HCT116 (cell line): Measurements from ENCODE around the gene GOLGA3. TPM values are rescaled to one million over a fixed set of nuclear protein-coding genes. Genes with fewer than 3 reads are reported as not detected.

Source experiments
- ATAC-seq: fragments of 200-7000 bp; cut with Tn5 transposase; 2 replicates; pipeline ENCODE4 v1.9.1; 2020; ENCODE audit warnings: mild to moderate bottlenecking, moderate library complexity
- BruUV-seq: library from RNA; stranded (reverse); fragments of 400-500 nt; replicated peaks from 2 replicates; lab custom pipeline; 2021; lab: Mats Ljungman, UMichigan
- CTCF ChIA-PET: fragments of 300-600 bp; sonication (Branson Sonifier 250); formaldehyde crosslinking; loops from one replicate; lab custom pipeline; 2021; ENCODE audit warnings: antibody characterized with exemption; lab: Charles Lee
- POLR2A ChIA-PET: fragments of 300-600, 350-600 bp; sonication (Branson Sonifier 250); formaldehyde crosslinking; loops from one replicate; lab custom pipeline; 2021; ENCODE audit warnings: antibody characterized with exemption; lab: Charles Lee
- RAD21 ChIA-PET, 2 experiments: fragments of 300-600 bp; sonication (Branson Sonifier 250); formaldehyde crosslinking; loops; one replicate each; lab custom pipeline; 2023; ENCODE audit warnings: low total read pairs in 2 of 2; ENCODE audit not compliant: uncharacterized antibody in 2 of 2, unreplicated experiment in 2 of 2, low non-redundant PET in 1 of 2; lab: Charles Lee
- DNase-seq: peaks from one replicate; pipeline ENCODE4 v3.0.0-alpha.2; 2010; ENCODE audit warnings: low read depth, low spot score
- H2AFZ ChIP-seq: fragments of 200-600 bp; shearing (Covaris generic), sonication (generic); 2 replicates; pipeline ENCODE4 v1.6.1; 2017; ENCODE audit warnings: low read depth, mixed run types, mixed read lengths, antibody characterized with exemption, low read length; ENCODE audit not compliant: poor library complexity, severe bottlenecking
- H3K27ac ChIP-seq: 2 replicates; pipeline ENCODE4 v1.5.1; 2012; ENCODE audit warnings: low read depth, low read length
- H3K27me3 ChIP-seq: fragments of 200-600 bp; sonication (generic); 2 replicates; pipeline ENCODE4 v1.6.1; 2016; ENCODE audit warnings: mixed run types, low read length, mixed read lengths; ENCODE audit not compliant: insufficient read depth
- H3K36me3 ChIP-seq, 2 experiments: fragments of 200-500 bp in 1 of 2; fragments of 200-600 bp in 1 of 2; sonication (Bioruptor generic) in 1 of 2; sonication (generic) in 1 of 2; 2 replicates each; pipeline versions ENCODE4 v1.5.1 to v1.6.1; 2014 to 2016; ENCODE audit warnings: low read length in 2 of 2, inconsistent platforms in 1 of 2, mixed read lengths in 1 of 2, mixed run types in 1 of 2; ENCODE audit not compliant: insufficient read depth in 2 of 2, control insufficient read depth in 1 of 2
- H3K4me1 ChIP-seq, 2 experiments: fragments of 200-600 bp in 1 of 2; sonication (generic) in 1 of 2; 2 replicates each; pipeline versions ENCODE4 v1.5.1 to v1.6.1; 2012 to 2017; ENCODE audit warnings: low read length in 2 of 2, inconsistent platforms in 1 of 2, mild to moderate bottlenecking in 1 of 2, mixed read lengths in 1 of 2, mixed run types in 1 of 2, moderate library complexity in 1 of 2; ENCODE audit not compliant: insufficient read depth in 2 of 2, control insufficient read depth in 1 of 2
- H3K4me2 ChIP-seq: fragments of 200-600 bp; sonication (generic); 2 replicates; pipeline ENCODE4 v1.6.1; 2017; ENCODE audit warnings: mixed run types, low read length, mixed read lengths
- H3K4me3 ChIP-seq, 2 experiments: fragments of 200-600 bp in 1 of 2; sonication (generic) in 1 of 2; replicated peaks in 1 of 2; 2 replicates each; pipeline ENCODE4 v1.5.1; 2011 to 2016; ENCODE audit warnings: low read length in 2 of 2, control low read depth in 1 of 2, low read depth in 1 of 2, mild to moderate bottlenecking in 1 of 2, mixed read lengths in 1 of 2, mixed run types in 1 of 2
- H3K79me2 ChIP-seq: fragments of 200-600 bp; sonication (generic); 2 replicates; pipeline ENCODE4 v1.6.1; 2017; ENCODE audit warnings: mild to moderate bottlenecking, mixed run types, low read length, moderate library complexity, mixed read lengths; ENCODE audit not compliant: insufficient read depth
- H3K9ac ChIP-seq: fragments of 200-600 bp; sonication (generic); 2 replicates; pipeline ENCODE4 v1.6.1; 2016; ENCODE audit warnings: low read length, mixed read lengths
- H3K9me2 ChIP-seq: fragments of 200-600 bp; sonication (generic), shearing (Covaris generic); 2 replicates; pipeline ENCODE4 v1.6.1; 2017; ENCODE audit warnings: mixed run types, mild to moderate bottlenecking, moderate library complexity; ENCODE audit not compliant: insufficient read depth
- H3K9me3 ChIP-seq, 2 experiments: fragments of 200-500 bp in 1 of 2; fragments of 200-600 bp in 1 of 2; sonication (Bioruptor generic) in 1 of 2; sonication (generic) in 1 of 2; 2 replicates each; pipeline ENCODE4 v1.6.1; 2014 to 2017; ENCODE audit warnings: low read length in 2 of 2, mixed read lengths in 2 of 2, inconsistent platforms in 1 of 2, low read depth in 1 of 2, mild to moderate bottlenecking in 1 of 2, mixed run types in 1 of 2, moderate library complexity in 1 of 2; ENCODE audit not compliant: control insufficient read depth in 1 of 2, insufficient read depth in 1 of 2
- H4K20me1 ChIP-seq: fragments of 200-600 bp; sonication (generic), shearing (Covaris generic); 2 replicates; pipeline ENCODE4 v1.6.1; 2017; ENCODE audit warnings: mixed run types, mild to moderate bottlenecking, moderate library complexity; ENCODE audit not compliant: insufficient read depth
- CBX3 ChIP-seq: IDR thresholded peaks from 2 replicates; pipeline ENCODE4 v1.6.1; 2012; ENCODE audit warnings: low read depth
- CEBPB ChIP-seq: IDR thresholded peaks from 2 replicates; pipeline ENCODE4 v1.6.1; 2012; ENCODE audit warnings: low read depth
- EGR1 ChIP-seq: IDR thresholded peaks from 2 replicates; pipeline ENCODE4 v1.6.1; 2012; ENCODE audit warnings: low read depth
- ELF1 ChIP-seq: IDR thresholded peaks from 2 replicates; pipeline ENCODE4 v1.6.1; 2012; ENCODE audit warnings: low read depth, borderline replicate concordance
- EZH2 ChIP-seq: fragments of 200-600 bp; sonication (generic); IDR thresholded peaks from 2 replicates; pipeline ENCODE4 v1.6.1; 2017; ENCODE audit warnings: antibody characterized with exemption, mixed run types
- POLR2AphosphoS5 ChIP-seq: IDR thresholded peaks from 2 replicates; pipeline ENCODE4 v1.6.1; 2011; ENCODE audit warnings: mild to moderate bottlenecking, low read depth, low read length, moderate library complexity
- RAD21 ChIP-seq: IDR thresholded peaks from 2 replicates; pipeline ENCODE4 v1.6.1; 2012; ENCODE audit warnings: low read depth, mild to moderate bottlenecking
- SP1 ChIP-seq: IDR thresholded peaks from 2 replicates; pipeline ENCODE4 v1.6.1; 2012; ENCODE audit warnings: low read depth
- TCF7L2 ChIP-seq: IDR thresholded peaks from 2 replicates; pipeline ENCODE4 v1.7.0; 2011; ENCODE audit warnings: borderline replicate concordance, inconsistent platforms; ENCODE audit not compliant: insufficient read depth, insufficient read length; ENCODE audit errors: extremely low read depth
- YY1 ChIP-seq: IDR thresholded peaks from 2 replicates; pipeline ENCODE4 v1.6.1; 2011; ENCODE audit warnings: low read length, low read depth, moderate library complexity, mild to moderate bottlenecking; ENCODE audit not compliant: insufficient replicate concordance; ENCODE audit errors: extremely low read depth
- ZBTB33 ChIP-seq: IDR thresholded peaks from 2 replicates; pipeline ENCODE4 v1.6.1; 2011; ENCODE audit warnings: mild to moderate bottlenecking, low read length, moderate library complexity; ENCODE audit not compliant: insufficient replicate concordance; ENCODE audit errors: extremely low read depth
- ZNF274 ChIP-seq: fragments of 200-500 bp; sonication (Bioruptor generic); IDR thresholded peaks from 2 replicates; pipeline ENCODE4 v1.6.1; 2014; ENCODE audit warnings: mild to moderate bottlenecking, low read depth, low read length, inconsistent platforms
- intact Hi-C: fragments of 100-400 bp; cut with micrococcal nuclease; formaldehyde crosslinking; loops from 2 replicates; pipeline ENCODE4 v1.10.0; 2022
- total RNA-seq: library from RNA; stranded (reverse); gene quantifications from one replicate; pipeline ENCODE4 v1.2.1, GENCODE V29; 2021; ENCODE audit not compliant: unreplicated experiment
- TF ChIP-seq, protein P1 (sequence below): IDR thresholded peaks from 2 replicates; pipeline ENCODE4 v1.6.1; 2012
- TF ChIP-seq, protein P2 (sequence below), 3 experiments: fragments of 200-600 bp in 1 of 3; sonication (generic) in 1 of 3; IDR thresholded peaks in 2 of 3; conservative IDR thresholded peaks in 1 of 3; 2 replicates each; pipeline ENCODE4 v1.5.1; 2012 to 2017; ENCODE audit warnings: low read depth in 2 of 3, low read length in 2 of 3, antibody characterized with exemption in 1 of 3, borderline replicate concordance in 1 of 3, control low read depth in 1 of 3, mild to moderate bottlenecking in 1 of 3, mixed read lengths in 1 of 3, mixed run types in 1 of 3, moderate library complexity in 1 of 3; ENCODE audit not compliant: insufficient read depth in 1 of 3

GOLGA3 gene
- total RNA-seq, 1 experiment from 2014 or later, result 35.1 TPM

DNA sequence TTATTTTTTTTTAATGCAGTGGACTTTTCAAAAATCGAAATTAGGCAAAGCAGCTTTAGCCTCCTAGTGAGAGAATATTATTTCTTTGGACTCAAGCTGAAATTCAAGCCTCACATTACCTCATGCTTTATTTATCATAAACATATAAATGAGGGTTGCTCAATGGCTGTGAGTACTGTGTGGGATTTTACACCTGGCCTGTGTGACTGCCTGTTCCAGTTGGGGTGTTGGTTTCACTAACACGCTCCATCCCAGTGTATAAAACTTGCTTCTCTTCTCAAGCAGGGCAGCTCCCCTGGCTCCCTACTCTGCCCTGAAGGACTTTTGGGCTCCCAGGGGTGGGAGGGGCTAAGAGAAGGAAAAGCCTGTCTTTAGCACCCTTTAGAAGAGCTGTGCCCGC, 82.1 kb downstream of the GOLGA3 start:
- H3K4me3 ChIP-seq, result no peak overlapping the region
- ChIA-PET RAD21 (no interaction called here), POLR2A (no interaction called here), CTCF (no interaction called here)
- intact Hi-C loops, result no loop called here
- H2AFZ ChIP-seq, result no peak overlapping the region
- H3K9me2 ChIP-seq, result no peaks in the 10 kb centered on the region
- ATAC-seq, result no peak
- TF ChIP-seq EZH2, result no peak
- TF ChIP-seq CEBPB, result no peak
- TF ChIP-seq EGR1, result no peak
- TF ChIP-seq, protein P1, sequence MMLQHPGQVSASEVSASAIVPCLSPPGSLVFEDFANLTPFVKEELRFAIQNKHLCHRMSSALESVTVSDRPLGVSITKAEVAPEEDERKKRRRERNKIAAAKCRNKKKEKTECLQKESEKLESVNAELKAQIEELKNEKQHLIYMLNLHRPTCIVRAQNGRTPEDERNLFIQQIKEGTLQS, result no peak
- peaks cover 62% of the 10 kb centered on the region for H3K79me2 ChIP-seq
- H3K4me1 ChIP-seq, result no peaks in the 10 kb centered on the region
- no peak for DNase-seq
- H4K20me1 ChIP-seq, result 0 out of 2 replicates have a peak, but pooled peaks cover 4% of the 10 kb centered on the region
- peaks cover 66 to 76% of the 10 kb centered on the region in 2 experiments for H3K36me3 ChIP-seq
- no TSS peak for BruUV-seq
- no peaks in the 10 kb centered on the region for H3K27me3 ChIP-seq
- no peaks in the 10 kb centered on the region for H3K9me3 ChIP-seq
- no peak overlapping the region for H3K27ac ChIP-seq
- H3K9ac ChIP-seq, result no peak overlapping the region
- H3K4me2 ChIP-seq, result no peak overlapping the region

GRCh38 chr12:132743831-132744230, 84.8 kb downstream of the GOLGA3 start:
- H3K27ac ChIP-seq, result no peak overlapping the region
- CTCF ChIA-PET, result no interaction called here
- no peak overlapping the region for H3K4me3 ChIP-seq
- H3K27me3 ChIP-seq, result no peaks in the 10 kb centered on the region
- H3K9ac ChIP-seq, result no peak overlapping the region
- H3K4me1 ChIP-seq, result no peaks in the 10 kb centered on the region
- intact Hi-C loops, result no loop called here
- H4K20me1 ChIP-seq, result 0 out of 2 replicates have a peak, but pooled peaks cover 7% of the 10 kb centered on the region
- POLR2A ChIA-PET, result no interaction called here
- peaks cover 79% of the 10 kb centered on the region in 2 experiments for H3K36me3 ChIP-seq
- DNase-seq (no peak), ATAC-seq (no peak)
- BruUV-seq, result no TSS peak
- peaks cover 58% of the 10 kb centered on the region for H3K79me2 ChIP-seq
- H2AFZ ChIP-seq, result no peak overlapping the region
- no peaks in the 10 kb centered on the region for H3K9me2 ChIP-seq
- H3K9me3 ChIP-seq, result no peaks in the 10 kb centered on the region
- RAD21 ChIA-PET, result no interaction called here
- no peak overlapping the region for H3K4me2 ChIP-seq
- TF ChIP-seq EZH2, result no peak
- TF ChIP-seq POLR2AphosphoS5, result no peak
- no peak for TF ChIP-seq ZBTB33
- TF ChIP-seq, protein P2, sequence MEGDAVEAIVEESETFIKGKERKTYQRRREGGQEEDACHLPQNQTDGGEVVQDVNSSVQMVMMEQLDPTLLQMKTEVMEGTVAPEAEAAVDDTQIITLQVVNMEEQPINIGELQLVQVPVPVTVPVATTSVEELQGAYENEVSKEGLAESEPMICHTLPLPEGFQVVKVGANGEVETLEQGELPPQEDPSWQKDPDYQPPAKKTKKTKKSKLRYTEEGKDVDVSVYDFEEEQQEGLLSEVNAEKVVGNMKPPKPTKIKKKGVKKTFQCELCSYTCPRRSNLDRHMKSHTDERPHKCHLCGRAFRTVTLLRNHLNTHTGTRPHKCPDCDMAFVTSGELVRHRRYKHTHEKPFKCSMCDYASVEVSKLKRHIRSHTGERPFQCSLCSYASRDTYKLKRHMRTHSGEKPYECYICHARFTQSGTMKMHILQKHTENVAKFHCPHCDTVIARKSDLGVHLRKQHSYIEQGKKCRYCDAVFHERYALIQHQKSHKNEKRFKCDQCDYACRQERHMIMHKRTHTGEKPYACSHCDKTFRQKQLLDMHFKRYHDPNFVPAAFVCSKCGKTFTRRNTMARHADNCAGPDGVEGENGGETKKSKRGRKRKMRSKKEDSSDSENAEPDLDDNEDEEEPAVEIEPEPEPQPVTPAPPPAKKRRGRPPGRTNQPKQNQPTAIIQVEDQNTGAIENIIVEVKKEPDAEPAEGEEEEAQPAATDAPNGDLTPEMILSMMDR (IDR thresholded peaks at IDR 0.05 in 2 of 3, conservative IDR thresholded peaks at IDR 0.05 in 1 of 3; ENCODE audit: borderline replicate concordance in 1 of 3, insufficient read depth in 1 of 3, low read depth in 2 of 3, low read length in 2 of 3), result no peak
- no peak for TF ChIP-seq ZNF274
- no peak for TF ChIP-seq EGR1
- TF ChIP-seq TCF7L2, result no peak
- no peak for TF ChIP-seq SP1
- TF ChIP-seq YY1, result no peak
- TF ChIP-seq RAD21, result no peak
- no peak for TF ChIP-seq ELF1
- TF ChIP-seq, protein P1, result no peak
- no peak for TF ChIP-seq CBX3
